ENCODE results near the gene ZNF3. TPM values are rescaled to one million over a fixed set of nuclear protein-coding genes. Genes with fewer than 3 reads are reported as not detected.

ZNF3 gene
- polyA plus RNA-seq, 1 donor from 2014 or later = 31.7 TPM

GRCh38 chr7:100119072-100119969 lies 37.8 kb upstream of the ZNF3 start, which contains the start of the genes CNPY4 and TAF6:
Gene CNPY4, plus strand, starts transcription at chr7:100119634. Its CDS starts 111 bp downstream, at chr7:100119745.
Gene TAF6, minus strand, starts transcription at chr7:100119358. Its CDS starts 5,149 bp downstream, at chr7:100114209.
- Mint-ChIP-seq H3K4me1 (peaks cover 17 to 21% (median 19%) of the 10 kb centered on the region in 3 donors), H3K4me3 (peak within 1 kb of the TSS; percentile 96 to 98 (median 96)), H3K27ac (peak within 1 kb of the TSS; percentile 99), H3K27me3 (no peaks in the 10 kb centered on the region), H3K9me3 (no peaks in the 10 kb centered on the region), H3K36me3 (peaks cover 2% of the 10 kb centered on the region)

GRCh38 chr7:100118388-100119071 lies 37.0 kb upstream of the ZNF3 start:
- H3K4me1 Mint-ChIP-seq = peaks cover 14 to 19% (median 17%) of the 10 kb centered on the region in 3 donors
- H3K27me3 Mint-ChIP-seq = no peaks in the 10 kb centered on the region
- peaks cover 3% of the 10 kb centered on the region for H3K36me3 Mint-ChIP-seq
- H3K4me3 Mint-ChIP-seq = peak overlapping the region; percentile 96 to 98 (median 96)
- H3K9me3 Mint-ChIP-seq = no peaks in the 10 kb centered on the region
- H3K27ac Mint-ChIP-seq = peak overlapping the region; percentile 99

DNA sequence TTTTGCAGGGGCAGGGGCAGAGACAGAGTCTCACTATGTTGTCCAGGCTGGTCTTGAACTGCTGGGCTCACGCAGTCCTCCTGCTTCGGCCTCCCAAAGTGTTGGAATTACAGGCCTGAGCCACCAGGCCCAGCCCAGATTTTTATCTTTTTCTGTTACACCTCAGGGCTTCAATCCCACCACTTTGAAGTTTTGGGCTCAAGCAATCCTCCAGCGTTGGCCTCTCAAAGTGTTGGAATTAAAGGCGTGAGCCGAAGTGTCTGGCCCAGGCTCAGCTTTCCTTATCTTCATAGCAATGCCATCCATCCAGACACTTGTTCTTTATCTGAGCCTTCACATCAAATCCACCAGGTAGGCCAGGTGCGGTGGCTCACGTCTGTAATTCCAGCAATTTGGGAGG lies 33.5 kb upstream of the ZNF3 start:
- no peaks in the 10 kb centered on the region for H3K27me3 Mint-ChIP-seq
- no peak overlapping the region for H3K27ac Mint-ChIP-seq
- peaks cover 10 to 14% (median 11%) of the 10 kb centered on the region in 3 donors for H3K4me1 Mint-ChIP-seq
- peaks cover 2% of the 10 kb centered on the region for H3K36me3 Mint-ChIP-seq
- H3K4me3 Mint-ChIP-seq = no peak overlapping the region
- no peaks in the 10 kb centered on the region for H3K9me3 Mint-ChIP-seq

GRCh38 chr7:100111914-100112313 lies 30.4 kb upstream of the ZNF3 start:
- H3K9me3 Mint-ChIP-seq = no peaks in the 10 kb centered on the region
- H3K36me3 Mint-ChIP-seq = peaks cover 2% of the 10 kb centered on the region
- no peak overlapping the region for H3K27ac Mint-ChIP-seq
- H3K4me3 Mint-ChIP-seq = peak overlapping the region in 1 of 4 donors; percentile 54
- peaks cover 0 to 3% (median 0%) of the 10 kb centered on the region in 3 donors for H3K4me1 Mint-ChIP-seq
- H3K27me3 Mint-ChIP-seq = no peaks in the 10 kb centered on the region

DNA sequence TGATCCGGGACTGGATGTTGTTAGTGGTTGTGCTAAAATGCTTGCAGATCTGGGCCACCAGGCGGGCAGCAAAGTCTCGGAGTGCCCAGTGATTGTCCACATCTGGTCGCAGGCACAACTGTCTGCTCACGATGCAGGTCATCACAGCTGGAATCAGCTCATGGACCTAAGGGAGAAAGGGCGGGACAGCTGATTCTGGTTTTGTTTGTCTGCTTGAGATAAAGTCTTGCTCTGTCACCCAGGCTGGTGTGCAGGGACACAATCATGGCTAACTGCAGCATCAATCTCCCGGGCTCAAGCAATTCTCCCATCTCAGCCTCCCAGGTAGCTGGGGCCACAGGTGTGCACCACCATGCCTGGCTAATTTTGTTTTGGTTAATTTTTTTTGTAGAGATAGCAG lies 29.6 kb upstream of the ZNF3 start:
- no peaks in the 10 kb centered on the region for H3K4me1 Mint-ChIP-seq
- peak overlapping the region in 1 of 4 donors; percentile 32 for H3K4me3 Mint-ChIP-seq
- H3K36me3 Mint-ChIP-seq = peaks cover 2% of the 10 kb centered on the region
- peak overlapping the region in 1 of 3 donors; percentile 35 for H3K27ac Mint-ChIP-seq
- H3K9me3 Mint-ChIP-seq = no peaks in the 10 kb centered on the region
- no peaks in the 10 kb centered on the region for H3K27me3 Mint-ChIP-seq

DNA sequence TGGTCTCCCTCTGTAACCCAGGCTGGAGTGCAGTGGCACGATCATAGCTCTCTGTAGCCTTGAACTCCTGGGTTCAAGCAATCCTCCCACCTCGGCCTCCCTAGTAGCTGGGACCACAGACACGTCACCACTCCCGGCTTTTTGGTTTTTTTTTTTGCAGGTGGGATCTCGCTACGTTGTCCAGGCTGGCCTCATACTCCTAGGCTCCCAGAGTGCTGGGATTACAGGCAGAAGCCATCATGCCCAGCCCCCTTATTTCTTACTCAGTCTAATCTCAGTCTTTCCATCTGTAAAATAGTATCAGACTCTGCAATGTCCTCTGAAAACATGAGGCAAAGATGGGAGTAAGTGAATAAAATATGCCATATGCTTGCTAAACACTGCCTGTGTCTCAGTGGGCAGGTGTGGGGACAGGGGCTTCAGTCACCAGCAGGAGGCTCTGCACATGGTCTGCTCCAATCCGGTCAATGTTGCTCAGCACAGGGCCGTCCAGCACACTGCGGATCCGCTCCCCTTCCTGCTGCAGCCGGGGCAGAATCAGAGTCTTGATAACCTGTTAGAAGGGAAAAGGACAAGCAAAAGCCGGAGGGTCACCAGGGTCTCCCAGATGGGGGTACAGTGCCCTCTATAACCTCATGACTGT lies 28.1 kb upstream of the ZNF3 start:
- H3K27me3 Mint-ChIP-seq = no peaks in the 10 kb centered on the region
- H3K4me3 Mint-ChIP-seq = no peak overlapping the region
- no peak overlapping the region for H3K27ac Mint-ChIP-seq
- H3K9me3 Mint-ChIP-seq = no peaks in the 10 kb centered on the region
- no peaks in the 10 kb centered on the region for H3K4me1 Mint-ChIP-seq
- peaks cover 2% of the 10 kb centered on the region for H3K36me3 Mint-ChIP-seq

- H3K27ac Mint-ChIP-seq = no peak overlapping the region
- no peaks in the 10 kb centered on the region for H3K36me3 Mint-ChIP-seq
- no peak overlapping the region for H3K4me3 Mint-ChIP-seq
- peaks cover 2 to 5% (median 4%) of the 10 kb centered on the region in 3 donors for H3K4me1 Mint-ChIP-seq
- H3K27me3 Mint-ChIP-seq = no peaks in the 10 kb centered on the region
- no peaks in the 10 kb centered on the region for H3K9me3 Mint-ChIP-seq
These were observed 26.4 kb upstream of the ZNF3 start for GRCh38 chr7:100107890-100108289.

- Mint-ChIP-seq H3K4me3 (peak overlapping the region in 1 of 4 donors; percentile 57), H3K4me1 (peaks cover 4 to 5% (median 5%) of the 10 kb centered on the region in 3 donors), H3K27ac (peak overlapping the region in 1 of 3 donors; percentile 23)
These were observed 25.7 kb upstream of the ZNF3 start for GRCh38 chr7:100107125-100107737.

GRCh38 chr7:100106633-100107032 lies 25.1 kb upstream of the ZNF3 start:
- Mint-ChIP-seq H3K4me1 (peaks cover 4 to 5% (median 5%) of the 10 kb centered on the region in 3 donors), H3K27ac (peak overlapping the region in 1 of 3 donors; percentile 23), H3K9me3 (no peaks in the 10 kb centered on the region), H3K36me3 (no peaks in the 10 kb centered on the region), H3K4me3 (peak overlapping the region in 1 of 4 donors; percentile 57), H3K27me3 (no peaks in the 10 kb centered on the region)

More at GRCh38 chr7:100107125-100107737, 25.7 kb upstream of the ZNF3 start:
- Mint-ChIP-seq H3K9me3 (no peaks in the 10 kb centered on the region), H3K36me3 (no peaks in the 10 kb centered on the region), H3K27me3 (no peaks in the 10 kb centered on the region)

DNA sequence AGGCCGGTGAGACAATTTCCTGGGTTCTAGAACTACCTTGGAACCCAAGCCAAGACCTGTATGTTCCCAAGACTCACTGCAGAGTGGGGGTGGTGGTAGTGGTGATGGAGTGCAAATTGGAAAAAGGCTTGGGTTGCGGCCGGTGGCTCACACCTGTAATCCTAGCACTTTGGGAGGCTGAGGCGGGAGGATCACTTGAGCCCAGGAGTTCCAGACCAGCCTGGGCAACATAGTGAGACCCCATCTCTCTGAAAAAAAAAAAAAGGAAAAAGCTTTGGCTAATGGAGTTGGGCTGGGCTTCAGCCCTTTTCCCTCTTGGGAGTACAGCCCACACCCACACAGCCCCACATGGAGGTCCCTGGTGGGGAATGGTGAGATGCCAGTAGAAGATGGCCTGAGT lies 24.0 kb upstream of the ZNF3 start:
- peak overlapping the region in 1 of 3 donors; percentile 42 for H3K27ac Mint-ChIP-seq
- H3K4me3 Mint-ChIP-seq = peak overlapping the region in 1 of 4 donors; percentile 52
- peaks cover 4 to 11% (median 5%) of the 10 kb centered on the region in 3 donors for H3K4me1 Mint-ChIP-seq
- H3K36me3 Mint-ChIP-seq = no peaks in the 10 kb centered on the region
- H3K27me3 Mint-ChIP-seq = no peaks in the 10 kb centered on the region
- no peaks in the 10 kb centered on the region for H3K9me3 Mint-ChIP-seq

- H3K27me3 Mint-ChIP-seq = no peaks in the 10 kb centered on the region
These were observed 21.7 kb upstream of the ZNF3 start for GRCh38 chr7:100102950-100103840.

DNA sequence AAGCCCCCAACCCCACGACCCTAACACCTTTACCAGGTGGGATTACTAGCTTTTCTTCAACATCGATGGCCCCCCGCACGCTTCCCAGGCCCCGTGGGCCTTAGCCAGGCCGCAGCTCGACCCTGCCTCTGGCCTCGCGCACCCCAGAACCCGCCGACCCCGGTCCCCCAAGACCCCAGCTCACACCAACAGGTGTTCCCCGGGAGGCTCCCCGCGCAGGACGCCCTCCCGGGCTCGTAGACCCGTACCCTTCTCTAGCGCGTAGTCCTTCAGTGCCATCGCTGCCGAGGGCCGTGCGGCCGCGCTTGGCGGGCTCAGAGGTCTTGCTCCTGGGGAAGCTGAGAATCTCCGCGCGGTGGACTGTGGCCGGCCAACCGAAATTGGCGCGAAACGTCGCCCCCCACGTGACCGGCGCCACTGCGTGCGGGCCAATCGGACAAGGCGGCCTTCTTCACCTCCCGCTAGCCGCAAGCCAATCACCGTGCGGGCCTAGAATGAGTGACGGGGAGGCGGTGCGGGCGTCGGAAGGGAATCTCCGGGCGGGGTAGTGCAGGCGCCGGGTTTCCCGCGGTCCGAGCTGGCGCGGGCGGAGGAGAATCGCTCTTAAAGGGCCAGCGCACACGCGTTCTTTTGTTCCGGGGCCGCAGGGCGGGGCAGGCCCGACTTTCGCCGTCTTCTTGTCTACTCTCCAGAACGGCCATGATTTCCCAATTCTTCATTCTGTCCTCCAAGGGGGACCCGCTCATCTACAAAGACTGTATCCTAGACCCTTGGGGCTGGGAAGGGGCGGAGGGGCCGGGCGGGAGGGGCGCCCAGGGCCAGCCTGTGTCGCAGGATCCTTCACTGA lies 19.7 kb upstream of the ZNF3 start, which contains the start of the genes AP4M1 and MCM7:
Gene AP4M1, plus strand, starts transcription at position 628 of the 847 bp plus-strand sequence. Its CDS starts 72 bp downstream, at position 700.
Gene MCM7, minus strand, starts transcription at position 382 of the 847 bp plus-strand sequence. Its CDS starts 103 bp downstream, at position 279.
- Mint-ChIP-seq H3K27ac (peak within 1 kb of the TSS; percentile 98 to 100 (median 99)), H3K9me3 (no peaks in the 10 kb centered on the region), H3K36me3 (peaks cover 2% of the 10 kb centered on the region), H3K4me3 (peak within 1 kb of the TSS; percentile 93 to 99 (median 98)), H3K27me3 (no peaks in the 10 kb centered on the region), H3K4me1 (peaks cover 16 to 22% (median 19%) of the 10 kb centered on the region in 3 donors)

More at GRCh38 chr7:100102950-100103840, 21.7 kb upstream of the ZNF3 start:
- Mint-ChIP-seq H3K36me3 (no peaks in the 10 kb centered on the region), H3K27ac (peak overlapping the region in 2 of 3 donors; percentile 92 to 100), H3K4me1 (peaks cover 10 to 19% (median 19%) of the 10 kb centered on the region in 3 donors), H3K4me3 (peak overlapping the region; percentile 23 to 93 (median 78)), H3K9me3 (no peaks in the 10 kb centered on the region)

Measured in IgD-negative memory B cell (primary cell).